AG20443 (cell line): Measurements from ENCODE around the gene PAQR7.

ENCODE experiments used
- DNase-seq: peaks from one replicate; pipeline ENCODE4 v3.0.0; 2012; ENCODE audit warnings: low spot score, mixed read lengths

PAQR7 gene

DNA sequence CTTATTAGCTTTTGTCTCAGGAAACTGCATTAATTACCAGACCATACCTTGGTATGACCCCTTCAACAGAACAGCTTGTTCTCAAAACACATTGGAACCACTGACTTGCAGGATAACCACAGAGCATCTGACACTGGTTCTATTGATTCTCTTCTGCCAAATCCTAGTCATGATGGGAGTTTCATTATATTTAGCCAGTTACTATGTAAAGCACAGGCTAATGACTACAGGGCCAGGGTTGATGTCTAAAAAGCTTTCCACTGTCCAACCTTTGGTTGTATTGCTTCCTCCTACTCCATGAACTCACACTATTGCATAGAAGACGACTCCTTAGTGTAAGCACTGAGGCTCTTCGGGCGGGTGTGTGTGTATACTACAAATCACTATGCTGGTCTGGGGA, 27.0 kb upstream of the PAQR7 start:
- DNase-seq, result no peak

DNA sequence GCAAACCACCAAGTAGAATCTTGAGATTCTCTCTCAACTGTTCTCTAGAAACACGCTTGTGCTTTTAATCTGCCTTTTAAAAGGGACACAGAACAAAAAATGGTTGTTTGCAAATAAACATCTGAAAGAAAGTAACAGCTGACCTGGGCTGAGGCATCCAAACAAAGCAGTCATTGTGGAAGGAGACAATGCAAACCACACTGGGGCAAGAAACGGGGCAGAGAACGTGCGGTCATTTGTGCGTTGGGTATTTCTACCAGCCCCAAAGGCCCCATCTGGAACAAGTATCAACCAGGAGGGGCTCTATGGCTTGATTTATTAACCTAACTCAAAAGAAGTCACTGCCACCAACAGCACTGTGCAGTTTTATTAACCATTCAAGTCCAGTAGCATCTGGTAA, 24.7 kb upstream of the PAQR7 start:
- DNase-seq, result no peak

DNA sequence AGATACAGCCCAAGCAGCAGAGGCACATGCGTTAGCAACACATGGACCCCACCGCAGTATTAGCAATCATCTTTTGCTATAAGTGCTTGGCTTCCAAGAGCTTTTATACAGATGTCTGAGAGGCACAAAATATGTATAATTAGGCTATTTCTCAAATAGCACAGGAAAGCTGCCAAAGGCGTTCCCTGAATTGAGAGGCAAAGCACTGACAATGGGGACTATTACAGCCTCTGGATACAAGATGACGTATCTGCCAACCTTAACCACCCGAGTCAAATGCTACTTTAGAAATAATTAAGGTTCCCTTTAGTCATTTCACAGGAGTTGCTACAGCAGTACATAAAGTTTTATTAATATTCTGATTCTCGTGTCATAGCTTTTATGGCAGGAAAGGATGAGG, 24.3 kb upstream of the PAQR7 start:
- no peak for DNase-seq

DNA sequence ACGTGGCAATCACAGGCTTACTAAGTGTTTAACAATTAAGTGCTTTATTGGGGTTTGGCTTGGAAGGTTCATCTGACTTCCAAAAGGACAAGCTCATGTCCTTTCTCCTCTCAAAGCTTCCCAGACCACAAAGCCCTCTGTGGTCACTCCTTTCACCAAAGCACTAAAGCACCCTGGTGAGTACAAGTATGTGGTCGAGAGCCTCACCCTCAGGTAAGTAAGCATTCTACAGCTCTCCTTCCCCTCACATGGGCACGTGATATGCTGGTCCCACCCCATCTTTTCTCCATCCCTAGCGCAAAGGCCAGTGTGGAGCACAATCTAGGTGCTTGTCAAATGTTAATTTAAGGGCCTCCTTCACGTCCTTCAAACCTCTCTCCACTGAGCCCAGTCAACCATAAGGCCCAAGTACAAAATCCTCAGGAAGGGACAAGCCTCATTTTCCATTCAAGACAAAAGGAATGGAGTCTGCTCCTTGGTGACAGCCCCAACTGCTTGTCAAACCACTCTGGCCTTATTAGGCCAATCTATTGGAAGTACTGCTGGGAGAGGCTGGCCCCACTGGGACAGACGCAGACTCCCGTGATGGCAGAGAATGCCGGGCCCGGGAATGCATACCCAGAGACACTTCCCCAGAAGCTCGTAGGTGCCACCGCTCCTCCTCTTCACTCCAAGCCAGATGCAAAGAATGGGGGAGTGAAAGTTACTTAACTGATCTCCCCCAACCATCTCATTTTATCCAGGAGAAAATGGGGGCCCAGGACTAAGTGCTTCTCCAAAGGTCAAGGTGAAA, 22.9 kb upstream of the PAQR7 start:
- DNase-seq, result no peak

DNA sequence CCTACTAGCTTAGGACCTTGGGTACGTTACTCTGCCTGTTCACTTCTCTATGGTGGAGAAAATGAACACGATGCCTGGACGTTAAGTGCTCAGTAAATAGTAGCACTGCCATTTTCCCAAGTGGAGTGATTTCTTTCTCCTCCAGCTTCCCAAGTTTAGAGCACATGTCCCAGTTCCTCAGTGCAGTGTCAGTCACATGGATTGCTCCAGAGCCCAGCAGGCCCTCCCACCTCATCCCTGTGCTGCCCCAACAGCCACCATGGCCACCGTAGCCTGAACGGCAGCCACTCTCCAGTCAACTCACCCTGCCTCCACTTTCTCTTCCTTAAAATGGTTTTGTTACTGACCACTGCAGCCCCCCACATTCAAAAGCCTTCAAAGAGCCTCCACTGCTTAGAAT, 22.2 kb upstream of the PAQR7 start:
- DNase-seq, result no peak

DNA sequence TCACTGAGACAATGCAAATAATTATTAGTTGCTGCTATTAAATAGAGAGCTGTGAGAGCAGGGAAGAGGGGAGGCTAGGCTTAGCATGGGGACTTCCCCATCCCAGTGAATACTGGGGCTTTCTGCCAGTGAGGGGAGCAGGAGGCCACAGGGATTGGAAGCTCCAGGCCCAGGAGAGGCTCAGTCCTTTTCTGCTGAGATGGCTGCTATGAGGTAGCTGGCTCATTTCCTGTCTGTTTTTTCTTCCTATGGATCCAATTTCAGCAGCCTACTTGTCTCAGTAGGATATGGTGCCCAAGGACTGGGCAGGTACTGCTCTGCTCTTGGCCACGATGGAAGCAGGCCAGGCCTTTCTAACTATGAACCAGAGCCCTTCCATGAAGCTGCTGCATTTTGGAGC, 20.8 kb upstream of the PAQR7 start:
- no peak for DNase-seq

DNA sequence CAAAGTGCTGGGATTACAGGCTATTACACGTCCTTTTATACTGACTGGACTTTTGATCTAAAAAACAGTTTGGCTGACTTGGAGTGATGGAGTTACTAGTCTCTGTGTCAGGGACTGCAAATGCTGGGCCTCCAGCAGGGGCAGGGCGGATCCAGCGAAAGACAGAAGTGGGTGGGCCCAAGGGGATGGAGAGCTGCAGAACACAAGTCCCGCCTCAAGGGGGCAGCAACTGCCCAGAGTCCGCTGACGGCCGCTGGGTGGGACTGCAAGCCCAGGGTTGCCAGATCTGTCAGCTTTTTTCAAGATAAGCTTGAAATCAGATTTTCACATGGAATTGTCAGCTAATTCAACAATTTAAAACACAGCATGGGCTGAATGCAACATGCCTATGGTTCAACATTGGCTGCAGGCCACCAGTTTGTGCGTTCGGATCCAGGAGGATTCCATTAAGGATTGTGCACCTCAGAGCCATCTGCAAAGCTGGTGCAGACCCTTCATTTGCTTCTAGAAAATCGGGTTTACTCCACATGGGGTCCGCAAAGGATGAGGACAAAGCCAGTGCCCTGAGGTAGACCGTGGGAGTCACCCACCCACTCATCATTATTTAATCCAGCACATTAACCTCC, 20.0 kb upstream of the PAQR7 start:
- peak; percentile 97 for DNase-seq

DNA sequence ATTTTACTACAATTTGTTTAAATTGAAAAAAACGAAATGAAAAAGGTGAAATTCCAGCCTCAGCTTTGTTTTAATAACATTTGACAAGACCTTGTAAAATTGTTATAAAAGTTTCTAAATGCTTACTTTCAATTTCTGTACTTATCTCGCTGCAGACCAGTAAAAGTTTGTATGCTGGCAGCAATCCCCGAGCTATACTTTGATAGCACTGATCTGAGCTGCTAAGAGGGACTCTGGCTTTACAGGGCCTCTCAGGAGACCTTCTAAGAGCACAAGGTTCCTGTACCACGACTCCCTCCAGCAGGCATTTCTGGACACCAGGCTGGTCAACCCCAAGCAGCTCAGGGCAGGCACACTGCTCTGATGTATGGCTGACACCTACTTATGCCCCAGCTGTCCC, 17.6 kb upstream of the PAQR7 start:
- DNase-seq, result no peak

DNA sequence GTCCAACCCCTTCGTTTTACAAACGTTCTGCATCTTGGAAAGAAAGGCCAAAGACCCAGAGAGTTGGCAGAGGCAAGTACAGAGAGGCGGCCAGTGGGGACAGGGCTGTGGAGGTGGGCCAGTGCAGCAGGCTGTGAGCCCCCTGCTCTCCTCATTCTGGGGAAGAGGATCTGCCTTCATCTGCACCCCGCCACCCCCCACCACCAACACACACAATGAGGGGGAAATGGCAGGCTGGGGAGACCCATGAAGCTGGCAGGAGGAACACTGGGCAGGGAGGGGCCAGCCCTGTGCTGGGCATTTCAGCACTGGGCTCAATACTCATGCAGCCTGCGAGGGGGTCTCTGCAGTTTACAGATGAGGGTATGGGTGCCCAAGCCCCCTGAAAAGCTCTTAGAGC, 16.1 kb upstream of the PAQR7 start:
- DNase-seq, result no peak

DNA sequence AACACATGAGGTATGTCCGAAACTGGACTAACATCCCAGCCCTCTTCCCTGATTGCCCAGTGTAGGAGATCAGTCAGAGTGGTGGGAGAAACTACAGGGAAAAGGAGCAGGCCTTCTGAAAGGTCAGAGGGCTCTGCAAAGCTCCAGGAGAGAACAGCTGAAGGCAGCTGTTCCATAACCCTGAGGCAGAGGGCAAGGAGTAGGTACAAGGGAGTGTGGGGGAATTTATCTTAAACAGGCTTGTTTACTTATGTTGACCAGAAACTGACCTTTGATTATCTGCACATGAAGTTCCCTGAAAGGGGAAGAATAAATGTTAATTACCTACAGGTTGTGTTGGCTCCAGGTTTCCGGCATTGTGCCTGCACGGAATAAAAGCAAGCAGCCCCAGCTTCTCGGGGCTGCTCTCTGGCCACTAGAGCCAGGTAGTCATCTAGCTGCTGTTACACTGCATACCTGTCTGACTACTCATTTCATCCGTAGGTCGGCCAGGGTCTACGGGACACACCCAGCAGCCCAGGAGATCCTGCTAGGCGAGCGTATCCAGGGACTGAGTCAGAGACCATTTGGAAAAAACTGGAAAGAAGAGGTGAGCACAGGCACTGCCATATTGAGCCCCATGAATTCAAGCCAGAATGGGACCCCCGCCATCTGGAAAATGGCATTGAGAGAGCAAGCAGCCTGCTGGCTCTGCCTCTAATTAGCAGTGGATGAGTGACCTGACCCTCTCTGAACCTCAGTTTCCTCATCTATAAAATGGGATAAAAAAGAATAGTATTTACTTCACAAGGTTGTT, 14.9 kb upstream of the PAQR7 start:
- DNase-seq, result no peak

DNA sequence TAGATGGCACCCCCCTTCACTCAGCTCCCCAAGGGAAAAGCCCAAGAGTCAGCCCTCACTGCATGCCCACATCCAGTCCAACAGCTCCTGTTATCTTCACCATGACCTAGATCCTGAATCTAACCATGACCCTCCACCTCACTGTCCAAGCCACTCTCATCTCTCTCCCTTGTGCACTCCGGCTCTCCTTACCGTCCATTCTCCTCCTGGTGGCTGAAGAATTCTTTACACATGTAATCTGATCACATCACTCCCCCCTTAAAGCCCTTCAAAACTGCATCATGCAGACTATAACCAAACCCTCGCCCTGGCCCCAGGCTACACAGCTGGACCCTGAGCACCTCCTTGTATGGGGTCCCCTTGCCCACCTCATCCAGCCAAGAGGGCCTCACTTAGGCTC, 14.0 kb upstream of the PAQR7 start:
- DNase-seq, result no peak

DNA sequence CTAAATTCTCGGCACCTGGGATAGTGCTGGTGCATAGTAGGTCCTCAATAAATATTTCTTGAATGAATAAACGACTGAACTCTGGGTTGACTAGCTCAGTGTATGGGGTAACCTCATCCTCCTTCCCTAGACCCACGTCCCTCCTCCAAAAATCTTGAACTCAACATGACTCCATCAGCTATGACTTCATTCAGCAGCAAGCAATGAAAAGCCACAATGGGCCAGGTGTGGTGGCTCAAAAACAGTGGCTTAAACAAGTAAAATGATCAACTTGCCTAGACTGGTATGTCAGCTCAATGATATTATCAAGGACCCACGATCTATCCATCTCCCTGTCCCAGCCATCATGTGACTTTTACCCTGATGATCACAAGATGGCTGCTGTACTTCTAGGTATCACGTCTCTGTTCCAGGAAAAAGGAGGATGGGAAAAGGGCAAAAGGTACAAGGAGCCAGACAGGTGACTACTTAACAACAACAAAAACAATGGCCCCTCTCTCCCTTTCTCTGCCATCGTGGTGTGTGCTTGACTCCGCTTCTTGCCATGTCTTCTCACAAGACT, 13.0 kb upstream of the PAQR7 start:
- no peak for DNase-seq

DNA sequence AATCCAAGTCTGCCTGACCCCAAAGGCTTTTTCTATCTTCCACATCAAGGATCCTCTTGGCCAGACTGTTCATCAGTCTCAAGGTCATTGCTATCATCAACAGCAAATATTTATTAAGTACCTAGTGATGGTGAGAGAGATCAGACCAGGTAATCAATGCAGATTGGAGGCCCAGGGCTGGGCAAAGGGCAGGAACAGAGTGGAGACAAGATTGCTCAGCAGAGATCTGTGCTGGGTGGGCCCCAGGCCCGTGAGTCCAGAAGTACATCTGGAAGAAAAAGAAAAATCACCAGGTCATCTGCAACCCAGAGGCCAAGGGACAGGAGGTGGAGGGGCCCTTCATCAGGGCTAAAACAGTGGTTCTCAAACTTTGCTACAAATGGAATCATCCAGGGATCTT, 10.1 kb upstream of the PAQR7 start:
- DNase-seq, result no peak

DNA sequence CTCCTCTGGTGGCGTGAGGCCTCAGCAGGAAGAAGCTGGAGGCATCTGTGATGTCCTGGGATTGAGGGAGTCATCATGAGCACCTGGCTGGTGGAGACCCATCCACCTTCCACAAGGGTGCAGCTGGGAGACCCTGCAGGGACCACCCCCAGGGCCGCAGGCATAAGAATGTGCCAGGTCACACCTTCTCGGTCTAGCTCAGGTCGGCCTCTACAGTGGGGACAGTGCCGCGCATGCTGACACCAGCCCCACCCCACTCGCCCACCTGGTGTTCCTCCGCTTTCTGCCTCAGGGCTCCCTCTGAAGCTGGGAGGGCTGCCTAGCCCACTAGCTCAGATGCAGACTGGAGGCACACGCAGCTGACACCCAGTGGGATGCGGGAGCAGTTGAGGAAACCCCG, 5.8 kb upstream of the PAQR7 start:
- no peak for DNase-seq

DNA sequence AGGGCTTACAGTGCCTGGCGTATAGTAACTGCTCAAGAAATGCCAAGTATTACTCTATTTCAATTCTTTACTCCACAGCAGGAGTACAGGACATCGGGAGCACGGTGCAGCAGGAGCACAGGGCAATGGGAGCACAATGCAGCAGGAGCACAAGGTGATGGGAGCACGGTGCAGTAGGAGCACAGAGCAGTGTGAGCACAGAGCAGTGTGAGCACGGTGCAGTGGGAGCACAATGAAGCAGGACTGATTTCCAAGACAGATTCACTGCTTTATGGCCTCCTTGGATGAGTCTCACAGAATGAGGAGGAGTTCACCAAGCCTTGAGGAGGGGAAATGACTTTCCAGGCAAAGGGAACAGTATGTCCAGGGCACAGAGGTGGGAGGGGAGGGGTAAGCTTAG, 5.0 kb upstream of the PAQR7 start:
- no peak for DNase-seq

DNA sequence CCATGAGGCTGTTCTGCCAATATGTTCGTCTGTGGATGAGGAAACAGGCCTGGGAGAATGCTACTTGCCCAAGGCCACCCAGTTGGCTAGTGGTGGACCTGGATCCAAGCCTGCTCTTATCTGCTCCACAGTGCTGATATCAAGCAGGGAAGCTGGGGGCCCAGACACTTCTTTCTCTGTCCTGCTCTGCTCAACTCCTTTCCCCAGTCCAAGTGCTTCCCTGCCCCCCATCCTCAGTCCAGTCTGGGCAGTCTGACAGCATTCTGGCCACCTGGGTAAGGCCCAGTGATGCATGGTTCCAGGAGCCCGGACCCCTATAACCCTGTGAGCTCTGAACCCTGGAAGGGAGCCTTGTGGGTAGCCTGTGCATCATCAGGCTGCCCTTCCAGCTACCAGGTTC, 4.2 kb upstream of the PAQR7 start:
- no peak for DNase-seq

DNA sequence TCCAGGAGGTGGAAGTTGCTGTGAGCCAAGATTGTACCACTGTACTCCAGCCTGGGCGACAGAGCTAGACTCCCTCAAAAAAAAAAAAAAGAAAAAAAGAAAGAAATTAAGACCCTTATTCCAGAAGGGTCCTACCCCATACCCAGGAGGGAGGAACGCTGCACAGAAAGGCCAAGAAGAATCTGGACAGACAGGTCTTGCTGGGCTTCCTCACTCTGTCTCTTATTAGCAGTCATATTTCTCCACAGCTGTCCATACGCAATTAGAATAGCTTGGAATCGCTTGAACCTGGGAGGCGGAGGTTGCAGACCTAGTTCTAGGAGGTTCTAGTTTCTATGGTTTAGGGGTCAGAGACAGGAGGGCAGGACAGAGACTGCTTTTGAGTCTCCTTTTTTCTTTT, 3.2 kb upstream of the PAQR7 start:
- no peak for DNase-seq

DNA sequence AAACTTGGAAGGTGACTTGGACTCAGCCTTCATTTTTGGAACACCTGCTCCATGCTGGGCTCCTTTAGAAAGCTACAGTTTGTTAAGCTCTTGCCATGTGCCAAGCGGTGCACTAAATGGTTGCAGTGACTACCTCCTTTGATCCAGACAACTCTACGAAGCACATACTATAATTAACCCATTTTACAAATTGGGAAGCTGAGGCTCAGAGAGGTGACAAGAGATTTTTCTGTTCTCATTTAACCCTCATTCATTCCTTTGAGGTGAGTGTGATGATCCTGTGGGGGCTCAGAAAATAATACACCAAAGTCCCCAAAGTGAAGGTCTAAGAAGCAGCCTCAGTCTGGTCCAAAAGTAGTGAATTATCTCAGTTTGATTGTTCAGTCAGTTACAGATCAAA, 1.6 kb upstream of the PAQR7 start:
- no peak for DNase-seq

DNA sequence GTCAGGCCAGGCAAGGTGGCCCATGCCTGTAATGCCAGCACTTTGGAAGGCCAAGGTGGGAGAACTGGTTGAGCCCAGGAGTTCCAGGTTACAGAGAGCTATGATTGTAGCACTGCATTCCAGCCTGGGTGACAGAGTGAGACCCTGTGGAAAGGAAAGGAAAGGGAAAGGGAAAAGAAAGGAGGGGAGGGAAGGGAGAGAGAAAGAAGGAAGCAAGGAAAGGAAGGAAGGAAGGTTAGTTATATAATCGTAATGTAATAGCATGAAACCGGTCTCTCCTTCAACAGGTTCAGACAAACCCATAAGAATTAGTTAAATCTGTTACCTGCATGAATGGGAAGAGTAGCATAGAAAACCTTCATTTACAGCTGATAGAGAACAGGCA, 1.2 kb upstream of the PAQR7 start:
- no peak for DNase-seq

DNA sequence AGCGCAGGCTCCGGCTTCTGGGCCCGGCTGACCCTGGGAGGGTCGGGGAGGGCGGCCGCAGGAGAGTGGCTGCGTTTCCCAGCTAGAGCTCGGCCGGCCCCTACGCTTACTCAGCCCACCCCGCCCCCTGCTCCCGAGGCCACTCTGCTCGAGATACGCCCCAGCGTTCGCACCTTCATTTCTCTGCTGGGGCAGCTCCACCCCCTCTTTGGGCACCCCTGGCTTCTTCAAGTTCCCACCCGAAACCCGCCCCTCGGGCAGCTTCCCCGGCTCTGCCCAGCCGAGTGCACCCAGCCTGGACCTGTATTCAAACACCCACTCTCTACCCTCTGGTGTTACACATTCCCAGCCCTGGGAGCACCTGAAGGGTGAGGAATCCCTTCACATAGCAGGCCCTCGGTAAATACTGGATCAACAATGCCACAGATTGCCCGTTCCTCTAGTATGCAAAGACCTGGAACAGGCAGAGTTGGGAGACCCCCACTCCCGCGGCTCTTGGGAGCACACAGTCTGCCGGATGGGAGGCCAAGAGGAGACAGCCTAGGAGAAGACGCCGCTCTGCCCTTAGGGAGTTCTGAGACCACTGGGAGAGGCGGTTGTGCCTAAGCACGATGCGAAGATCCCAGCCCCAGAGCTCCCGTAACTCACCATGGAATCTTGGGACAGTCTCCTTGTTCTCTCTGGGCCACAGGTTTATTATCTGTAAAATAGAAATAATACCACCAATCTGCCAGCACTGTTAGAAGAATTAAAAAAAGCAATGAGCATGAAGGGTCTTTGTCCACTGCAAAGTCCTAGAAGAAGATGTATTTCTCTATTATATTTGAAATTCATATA, 566 bp upstream of the PAQR7 start:
- no peak for DNase-seq

DNA sequence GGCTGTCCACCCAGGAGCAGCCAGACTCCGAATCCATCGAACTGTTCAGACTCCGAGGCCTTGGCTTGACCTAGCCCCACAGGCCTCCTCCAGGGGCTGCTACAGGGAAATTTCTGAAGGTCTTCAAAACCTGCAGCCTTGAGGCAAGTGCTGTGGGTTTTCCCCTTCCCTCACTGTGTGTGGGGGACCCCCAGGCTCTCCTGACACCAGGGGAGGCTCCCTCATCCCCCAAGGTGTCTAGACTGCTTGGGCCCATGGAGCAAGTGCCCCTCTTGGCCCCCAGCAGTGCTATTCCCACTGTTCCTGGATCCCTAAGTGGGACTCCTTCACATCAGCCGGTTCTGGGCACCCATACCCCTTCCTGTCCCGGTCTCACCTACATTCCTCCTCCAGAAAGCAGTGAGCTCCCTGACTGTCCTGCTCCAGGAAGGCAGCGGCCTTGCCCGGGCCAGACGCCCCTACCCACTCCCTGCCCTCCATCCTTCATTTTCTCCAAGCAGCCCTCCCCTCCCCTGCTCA, 814 bp downstream of the PAQR7 start:
- DNase-seq, result no peak

DNA sequence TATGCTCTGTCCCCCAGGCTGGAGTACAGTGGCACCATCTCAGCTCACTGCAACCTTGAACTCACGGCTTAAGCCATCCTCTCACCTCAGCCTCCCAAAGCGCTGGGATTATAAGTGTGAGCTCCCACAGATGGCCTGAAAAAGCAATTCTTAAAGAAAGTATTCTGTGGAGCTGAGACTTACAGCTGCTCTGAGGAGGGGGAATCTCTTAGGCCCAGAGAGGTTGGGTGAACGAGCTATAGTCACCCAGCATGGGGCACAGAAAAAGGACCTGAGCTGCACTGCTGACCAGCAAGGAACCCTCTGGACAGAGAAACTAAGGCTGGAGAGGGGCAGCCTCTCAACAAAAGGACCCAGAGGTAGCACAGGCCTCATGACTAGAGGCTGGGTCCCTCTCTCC, 1.3 kb downstream of the PAQR7 start:
- no peak for DNase-seq
